GM10266 (cell line): ENCODE measurements around the gene SOD1.

ENCODE experiments used
- DNase-seq: peaks from one replicate; pipeline ENCODE4 v3.0.0; 2012; ENCODE audit errors: extremely low spot score
- TF ChIP-seq, protein P1 (sequence below): IDR thresholded peaks from 2 replicates; pipeline ENCODE4 v1.5.1; 2012; ENCODE audit warnings: mild to moderate bottlenecking, low read depth; ENCODE audit not compliant: control insufficient read depth, insufficient read depth; ENCODE audit errors: missing control alignments

SOD1 gene

DNA sequence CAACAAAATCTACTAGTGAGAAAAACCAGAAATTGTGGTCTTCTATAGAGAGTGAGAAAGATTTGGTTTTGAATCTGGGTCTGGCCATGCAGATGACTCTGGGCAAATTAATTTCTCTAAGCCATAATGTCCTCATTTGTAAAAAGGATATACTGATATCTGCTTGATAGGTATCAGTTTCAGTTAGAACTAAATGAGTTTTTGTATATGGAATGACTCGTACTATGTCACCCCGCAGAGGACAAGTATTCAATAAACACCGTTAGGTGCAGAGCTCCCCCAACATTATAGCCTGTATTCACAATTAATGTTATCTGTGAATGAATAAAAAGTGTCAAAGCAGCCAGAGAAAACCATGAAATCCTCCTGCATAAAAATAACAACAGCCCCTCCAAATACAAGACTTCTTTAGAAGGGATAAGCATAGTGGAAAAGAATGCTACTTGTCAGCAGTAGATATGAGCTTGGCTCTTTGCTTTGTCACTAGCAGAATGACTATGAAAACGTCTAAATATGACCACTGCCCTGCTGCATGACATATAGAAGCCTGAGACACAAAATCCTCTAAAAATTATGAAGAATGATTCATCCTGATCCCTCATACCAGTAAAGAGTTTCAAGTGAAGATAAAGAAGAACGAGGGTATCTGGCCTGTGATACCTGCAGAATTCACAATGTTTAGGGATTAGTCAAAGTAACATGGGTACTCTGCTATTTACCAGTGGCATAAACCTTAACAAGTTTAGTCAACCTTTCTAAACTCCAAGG, 54.7 kb downstream of the SOD1 start:
- TF ChIP-seq, protein P1, sequence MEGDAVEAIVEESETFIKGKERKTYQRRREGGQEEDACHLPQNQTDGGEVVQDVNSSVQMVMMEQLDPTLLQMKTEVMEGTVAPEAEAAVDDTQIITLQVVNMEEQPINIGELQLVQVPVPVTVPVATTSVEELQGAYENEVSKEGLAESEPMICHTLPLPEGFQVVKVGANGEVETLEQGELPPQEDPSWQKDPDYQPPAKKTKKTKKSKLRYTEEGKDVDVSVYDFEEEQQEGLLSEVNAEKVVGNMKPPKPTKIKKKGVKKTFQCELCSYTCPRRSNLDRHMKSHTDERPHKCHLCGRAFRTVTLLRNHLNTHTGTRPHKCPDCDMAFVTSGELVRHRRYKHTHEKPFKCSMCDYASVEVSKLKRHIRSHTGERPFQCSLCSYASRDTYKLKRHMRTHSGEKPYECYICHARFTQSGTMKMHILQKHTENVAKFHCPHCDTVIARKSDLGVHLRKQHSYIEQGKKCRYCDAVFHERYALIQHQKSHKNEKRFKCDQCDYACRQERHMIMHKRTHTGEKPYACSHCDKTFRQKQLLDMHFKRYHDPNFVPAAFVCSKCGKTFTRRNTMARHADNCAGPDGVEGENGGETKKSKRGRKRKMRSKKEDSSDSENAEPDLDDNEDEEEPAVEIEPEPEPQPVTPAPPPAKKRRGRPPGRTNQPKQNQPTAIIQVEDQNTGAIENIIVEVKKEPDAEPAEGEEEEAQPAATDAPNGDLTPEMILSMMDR, result no peak
- DNase-seq, result no peak

DNA sequence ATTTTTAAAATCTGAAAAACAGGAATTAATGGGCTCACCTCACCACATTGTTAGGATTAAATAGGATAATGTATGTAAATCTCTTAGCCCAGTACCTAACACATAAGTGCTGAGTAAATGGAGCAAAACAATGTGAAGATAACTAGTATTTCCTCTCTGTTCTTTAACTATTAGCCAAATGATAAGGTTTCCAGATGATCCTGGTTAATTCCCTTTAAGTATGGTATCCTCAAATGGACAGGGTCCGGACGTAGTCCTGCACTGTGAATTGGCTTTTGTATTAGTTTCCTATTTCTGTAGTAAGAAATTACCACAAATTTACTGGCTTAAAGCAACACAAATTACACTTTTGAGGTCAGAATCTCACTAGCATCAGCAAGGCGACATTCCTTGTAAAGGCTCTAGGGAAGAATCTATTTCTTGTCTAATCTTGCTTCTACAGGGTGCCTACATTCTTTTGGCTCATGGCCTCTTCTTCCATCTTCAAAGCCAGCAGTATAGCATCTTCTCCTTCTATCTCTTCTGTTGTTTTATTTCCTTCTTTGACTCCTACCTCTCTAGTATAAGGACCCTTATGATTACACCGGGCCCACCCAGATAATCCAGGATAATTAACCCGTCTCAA, 55.4 kb downstream of the SOD1 start:
- DNase-seq, result no peak
- TF ChIP-seq, protein P1, result no peak

DNA sequence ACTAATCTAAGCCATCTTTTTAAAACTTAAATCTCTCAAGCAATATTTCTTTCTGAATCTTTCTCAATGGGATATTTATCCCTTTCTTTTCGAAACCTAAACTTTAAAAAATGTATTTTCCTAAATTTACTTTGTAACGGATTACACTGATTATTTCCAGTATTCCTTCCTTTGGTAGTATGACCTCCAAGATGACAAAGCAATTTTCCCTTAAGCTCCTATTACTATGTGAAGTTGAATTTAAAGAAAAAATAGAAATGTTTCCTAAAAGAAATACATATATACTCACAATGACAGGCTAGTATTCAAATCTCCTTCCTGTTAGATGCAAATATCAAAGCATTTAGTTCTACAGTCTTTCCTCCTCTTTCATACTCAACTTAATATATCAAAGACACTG, 56.6 kb downstream of the SOD1 start:
- DNase-seq, result no peak
- TF ChIP-seq, protein P1, result no peak
